HG02973 (cell line): Measurements from ENCODE around the gene NCBP1.

Experiments used
- ATAC-seq: cut with Tn5 transposase; IDR thresholded peaks from one replicate; pipeline ENCODE4 v1.9.1; 2021; ENCODE audit warnings: moderate library complexity; ENCODE audit not compliant: unreplicated experiment

The NCBP1 gene

GRCh38 chr9:97625620-97626019, 8.0 kb upstream of the NCBP1 start:
- ATAC-seq, result no peak

GRCh38 chr9:97627624-97628023, 6.0 kb upstream of the NCBP1 start:
- no peak for ATAC-seq

GRCh38 chr9:97628668-97629067, 5.0 kb upstream of the NCBP1 start:
- no peak for ATAC-seq

- no peak for ATAC-seq
Observed at GRCh38 chr9:97629156-97629555, 4.5 kb upstream of the NCBP1 start.

GRCh38 chr9:97630591-97630990, 3.0 kb upstream of the NCBP1 start:
- ATAC-seq, result no peak

GRCh38 chr9:97632248-97632984, 1.2 kb upstream of the NCBP1 start:
- ATAC-seq, result no peak

GRCh38 chr9:97633859-97634490, 354 bp downstream of the NCBP1 start:
- no peak for ATAC-seq

GRCh38 chr9:97635026-97635425, 1.4 kb downstream of the NCBP1 start:
- no peak for ATAC-seq

- ATAC-seq, result no peak
Observed at GRCh38 chr9:97636903-97637302, 3.3 kb downstream of the NCBP1 start.

GRCh38 chr9:97638666-97639065, 5.0 kb downstream of the NCBP1 start:
- ATAC-seq, result no peak

GRCh38 chr9:97640325-97640724, 6.7 kb downstream of the NCBP1 start:
- no peak for ATAC-seq

- ATAC-seq, result no peak
Observed at GRCh38 chr9:97645720-97646119, 12.1 kb downstream of the NCBP1 start.

GRCh38 chr9:97647996-97648395, 14.4 kb downstream of the NCBP1 start:
- no peak for ATAC-seq

GRCh38 chr9:97651646-97652045, 18.0 kb downstream of the NCBP1 start:
- ATAC-seq, result no peak

GRCh38 chr9:97658707-97659106, 25.1 kb downstream of the NCBP1 start:
- no peak for ATAC-seq

- ATAC-seq, result no peak
Observed at GRCh38 chr9:97659771-97660170, 26.1 kb downstream of the NCBP1 start.

GRCh38 chr9:97660340-97660739, 26.7 kb downstream of the NCBP1 start:
- no peak for ATAC-seq

GRCh38 chr9:97660847-97661246, 27.2 kb downstream of the NCBP1 start:
- no peak for ATAC-seq

- ATAC-seq, result no peak
Observed at GRCh38 chr9:97665742-97666141, 32.1 kb downstream of the NCBP1 start.

GRCh38 chr9:97666907-97667686, 33.5 kb downstream of the NCBP1 start:
- no peak for ATAC-seq

GRCh38 chr9:97668485-97668884, 34.9 kb downstream of the NCBP1 start:
- ATAC-seq, result no peak

GRCh38 chr9:97670586-97670985, 37.0 kb downstream of the NCBP1 start:
- ATAC-seq, result no peak
